ENCODE data around the gene DICER1. TPM values are rescaled to one million over a fixed set of nuclear protein-coding genes. Genes with fewer than 3 reads are reported as not detected.

The DICER1 gene
- total RNA-seq, 1 experiment from 2014 or later = 57.1 TPM

DNA sequence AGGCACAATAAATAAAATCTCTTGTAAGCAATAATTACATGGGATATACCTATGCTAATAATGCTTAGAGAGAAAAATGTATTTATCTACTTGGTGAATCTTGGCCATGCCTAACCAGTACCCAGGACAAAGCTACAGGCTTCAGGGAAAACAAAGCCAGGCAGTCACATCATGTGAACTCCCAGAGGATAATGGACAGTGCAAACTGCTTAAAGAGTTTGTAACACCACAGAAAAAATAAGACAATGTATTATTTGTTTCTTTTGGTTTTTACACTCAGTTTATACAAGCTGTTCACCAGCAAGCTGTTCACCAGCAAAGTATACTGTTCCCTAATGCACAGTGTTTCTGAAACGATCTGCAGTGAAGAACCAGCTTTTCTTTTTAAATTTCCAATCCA lies 38.0 kb downstream of the DICER1 start:
- CTCF ChIA-PET = no interaction called here
- Histone ChIP-seq H3K9me3 (ENCODE audit: low read depth, low read length, poor library complexity, severe bottlenecking) (no peaks in the 10 kb centered on the region), H3K4me1 (ENCODE audit: insufficient read depth, low read length, poor library complexity, severe bottlenecking) (peaks cover 24% of the 10 kb centered on the region), H3K27ac (ENCODE audit: low read depth, low read length, poor library complexity, severe bottlenecking) (no peak overlapping the region), H3K36me3 (ENCODE audit: insufficient read depth, low read length, poor library complexity, severe bottlenecking) (peaks cover 30% of the 10 kb centered on the region), H3K4me3 (ENCODE audit: low read depth, low read length, poor library complexity, severe bottlenecking) (no peak overlapping the region), H3K27me3 (replicated peaks; ENCODE audit: insufficient read depth, low read depth, low read length, poor library complexity) (no peaks in the 10 kb centered on the region)
- POLR2A ChIA-PET (ENCODE audit: low non-redundant PET) = no interaction called here
- no peak for DNase-seq (ENCODE audit: low spot score)
- intact Hi-C loops (cut with micrococcal nuclease; ENCODE audit: unreplicated experiment) = no loop called here
- BruUV-seq (replicated peaks) = no TSS peak
- no peak for TF ChIP-seq CTCF (conservative IDR thresholded peaks at IDR 0.05; ENCODE audit: low read depth, low read length)
- no peak for TF ChIP-seq EZH2 (IDR thresholded peaks at IDR 0.05; ENCODE audit: borderline replicate concordance, low read depth, low read length, poor library complexity, severe bottlenecking)

DNA sequence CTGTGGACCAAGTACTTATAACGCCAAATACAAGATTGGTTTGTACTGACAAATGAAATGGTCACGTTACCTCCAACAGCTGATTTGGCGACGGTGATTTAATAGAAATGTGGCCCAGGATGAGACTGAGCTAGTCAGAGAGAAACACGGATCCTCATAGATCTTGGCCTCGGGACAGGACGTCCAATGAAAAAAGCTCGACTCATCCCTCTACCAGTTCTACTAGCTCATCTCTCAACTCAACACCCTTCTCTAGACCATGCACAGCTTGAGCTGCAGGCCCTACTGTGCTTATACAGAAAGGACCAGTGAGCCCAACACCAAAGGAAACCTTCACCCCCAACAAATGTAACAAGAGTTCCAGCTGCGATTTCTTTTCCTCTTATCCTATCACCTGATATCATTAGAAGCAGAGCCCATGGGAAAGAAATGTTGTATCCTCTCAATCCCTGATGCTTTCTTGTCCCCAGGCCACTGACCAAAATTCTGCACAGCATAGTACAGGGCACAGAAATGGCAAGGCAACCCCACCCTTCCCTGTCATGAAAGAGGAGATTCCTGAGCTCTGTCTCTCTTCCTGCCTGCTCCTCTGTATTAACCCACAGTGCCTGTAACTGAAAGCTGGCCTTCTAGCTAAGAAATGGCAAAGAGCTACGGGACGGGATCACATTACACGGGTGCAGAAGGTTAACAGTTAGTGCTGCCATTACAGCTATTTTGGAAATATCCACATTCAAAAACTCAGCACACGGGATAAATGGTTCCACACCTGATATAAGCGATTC lies 39.2 kb downstream of the DICER1 start:
- no TSS peak for BruUV-seq (replicated peaks)
- Histone ChIP-seq H3K36me3 (ENCODE audit: insufficient read depth, low read length, poor library complexity, severe bottlenecking) (peaks cover 22% of the 10 kb centered on the region), H3K9me3 (ENCODE audit: low read depth, low read length, poor library complexity, severe bottlenecking) (no peaks in the 10 kb centered on the region), H3K27ac (ENCODE audit: low read depth, low read length, poor library complexity, severe bottlenecking) (no peak overlapping the region), H3K4me1 (ENCODE audit: insufficient read depth, low read length, poor library complexity, severe bottlenecking) (peaks cover 24% of the 10 kb centered on the region), H3K4me3 (ENCODE audit: low read depth, low read length, poor library complexity, severe bottlenecking) (no peak overlapping the region), H3K27me3 (replicated peaks; ENCODE audit: insufficient read depth, low read depth, low read length, poor library complexity) (no peaks in the 10 kb centered on the region)
- TF ChIP-seq EZH2 (IDR thresholded peaks at IDR 0.05; ENCODE audit: borderline replicate concordance, low read depth, low read length, poor library complexity, severe bottlenecking) (no peak), CTCF (conservative IDR thresholded peaks at IDR 0.05; ENCODE audit: low read depth, low read length) (no peak)
- intact Hi-C loops (cut with micrococcal nuclease; ENCODE audit: unreplicated experiment) = no loop called here
- ChIA-PET CTCF (no interaction called here), POLR2A (ENCODE audit: low non-redundant PET) (no interaction called here)
- no peak for DNase-seq (ENCODE audit: low spot score)

DNA sequence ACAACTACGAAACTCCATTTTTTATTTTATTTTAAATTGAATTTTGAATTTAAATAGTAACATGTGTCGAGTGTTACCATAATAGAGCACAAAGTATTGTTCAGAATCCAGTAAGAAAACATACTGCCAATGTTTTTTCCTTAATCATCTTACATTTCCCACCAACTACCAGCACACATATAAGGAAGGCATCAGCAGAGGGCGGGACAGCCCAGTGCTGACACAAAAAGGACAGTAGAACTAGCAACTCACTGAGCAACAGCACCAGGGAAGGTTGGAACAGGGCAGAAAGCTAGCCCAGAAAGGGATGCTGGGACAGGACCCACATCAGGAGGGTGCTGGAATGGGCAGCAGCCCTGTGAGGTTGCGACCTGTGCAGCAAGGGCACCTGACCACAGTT lies 43.9 kb downstream of the DICER1 start:
- no peaks in the 10 kb centered on the region for H3K4me1 ChIP-seq (ENCODE audit: insufficient read depth, low read length, poor library complexity, severe bottlenecking)
- TF ChIP-seq EZH2 (IDR thresholded peaks at IDR 0.05; ENCODE audit: borderline replicate concordance, low read depth, low read length, poor library complexity, severe bottlenecking) = no peak
- no peak for TF ChIP-seq CTCF (conservative IDR thresholded peaks at IDR 0.05; ENCODE audit: low read depth, low read length)
- H3K36me3 ChIP-seq (ENCODE audit: insufficient read depth, low read length, poor library complexity, severe bottlenecking) = peaks cover 51% of the 10 kb centered on the region
- ChIA-PET CTCF (no interaction called here), POLR2A (ENCODE audit: low non-redundant PET) (no interaction called here)
- no peaks in the 10 kb centered on the region for H3K27me3 ChIP-seq (replicated peaks; ENCODE audit: insufficient read depth, low read depth, low read length, poor library complexity)
- BruUV-seq (replicated peaks) = no TSS peak
- no peaks in the 10 kb centered on the region for H3K9me3 ChIP-seq (ENCODE audit: low read depth, low read length, poor library complexity, severe bottlenecking)
- intact Hi-C loops (cut with micrococcal nuclease; ENCODE audit: unreplicated experiment) = no loop called here
- no peak overlapping the region for H3K4me3 ChIP-seq (ENCODE audit: low read depth, low read length, poor library complexity, severe bottlenecking)
- H3K27ac ChIP-seq (ENCODE audit: low read depth, low read length, poor library complexity, severe bottlenecking) = no peak overlapping the region
- DNase-seq (ENCODE audit: low spot score) = no peak
